CD4-positive, alpha-beta T cell treated with Interleukin-4 for 1 hour (primary cell): ENCODE measurements around the gene TSR3.
A peak's percentile ranks its signal among the peaks of the same experiment; 100 is the strongest.

Experiments
- DNase-seq, 2 donors: peaks; one replicate each; pipeline ENCODE4 v3.0.0-alpha.2; 2020 to 2022

The TSR3 gene

DNA sequence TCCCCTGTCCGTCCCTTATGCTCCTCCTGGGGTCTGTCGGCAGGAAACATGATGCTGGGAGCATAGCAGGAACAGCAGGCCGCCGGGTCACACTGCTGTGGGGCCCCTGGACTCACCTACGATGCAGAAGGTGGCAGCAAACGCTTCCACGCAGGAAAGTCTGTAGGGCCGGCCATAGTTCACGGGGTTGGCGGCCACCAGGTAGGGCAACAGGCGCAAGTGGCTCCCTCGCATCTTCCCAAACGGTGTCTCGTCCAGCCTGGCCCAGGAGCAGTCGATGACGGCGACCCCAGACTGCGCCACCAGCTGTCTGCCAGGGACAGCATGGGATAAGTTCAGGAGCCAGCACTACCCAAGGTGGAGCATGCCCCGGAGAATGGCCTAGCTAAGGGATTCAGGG is 987 bp downstream of the TSR3 start:
- DNase-seq, result no peak

DNA sequence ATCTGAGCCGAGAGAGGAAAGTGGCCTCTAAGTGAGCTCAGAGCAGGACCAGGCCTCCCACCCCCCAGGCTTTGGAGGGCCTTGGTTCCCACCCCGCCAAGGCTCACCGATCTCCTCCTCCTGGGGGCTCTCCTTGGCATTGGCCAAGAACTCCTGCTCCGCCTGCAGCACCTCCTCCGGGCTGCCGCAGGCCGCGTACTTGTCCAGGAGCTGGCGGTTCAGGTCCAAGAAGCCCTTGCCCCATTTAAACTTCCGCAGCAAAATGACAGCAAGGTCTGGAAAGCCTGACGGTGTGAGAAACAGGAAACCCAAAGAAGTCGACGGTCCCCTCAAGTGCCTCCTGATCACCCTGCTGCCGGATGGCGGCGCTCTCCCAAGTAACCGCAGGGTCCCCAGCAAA is 1.7 kb downstream of the TSR3 start:
- DNase-seq, result no peak

- no peak for DNase-seq
Measured at GRCh38 chr16:1349351-1349750, 2.3 kb downstream of the TSR3 start.

- no peak for DNase-seq
Measured at GRCh38 chr16:1348926-1349325, 2.8 kb downstream of the TSR3 start.

DNA sequence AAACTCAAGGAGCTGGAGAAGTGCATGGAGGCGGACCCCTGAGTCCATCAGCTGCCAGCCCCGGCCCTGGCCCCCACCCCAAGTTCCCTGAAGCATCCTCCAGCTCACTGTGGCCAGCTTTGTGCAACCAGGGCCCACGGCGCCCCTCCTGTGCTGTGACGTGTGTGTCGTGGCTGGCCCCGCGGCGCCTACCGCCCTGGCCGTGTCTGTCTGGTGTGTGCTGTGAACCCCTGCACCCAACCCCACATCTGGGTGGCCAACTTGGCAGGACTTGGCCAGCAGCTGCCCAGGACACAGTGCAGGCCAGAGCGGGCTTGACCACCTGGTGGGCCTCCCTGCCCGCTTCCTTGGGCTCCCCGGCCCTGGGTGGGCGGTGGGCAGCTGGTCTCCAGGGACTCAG is 3.2 kb downstream of the TSR3 start:
- DNase-seq, result no peak

- no peak for DNase-seq
Measured at GRCh38 chr16:1347962-1348361, 3.7 kb downstream of the TSR3 start.

DNA sequence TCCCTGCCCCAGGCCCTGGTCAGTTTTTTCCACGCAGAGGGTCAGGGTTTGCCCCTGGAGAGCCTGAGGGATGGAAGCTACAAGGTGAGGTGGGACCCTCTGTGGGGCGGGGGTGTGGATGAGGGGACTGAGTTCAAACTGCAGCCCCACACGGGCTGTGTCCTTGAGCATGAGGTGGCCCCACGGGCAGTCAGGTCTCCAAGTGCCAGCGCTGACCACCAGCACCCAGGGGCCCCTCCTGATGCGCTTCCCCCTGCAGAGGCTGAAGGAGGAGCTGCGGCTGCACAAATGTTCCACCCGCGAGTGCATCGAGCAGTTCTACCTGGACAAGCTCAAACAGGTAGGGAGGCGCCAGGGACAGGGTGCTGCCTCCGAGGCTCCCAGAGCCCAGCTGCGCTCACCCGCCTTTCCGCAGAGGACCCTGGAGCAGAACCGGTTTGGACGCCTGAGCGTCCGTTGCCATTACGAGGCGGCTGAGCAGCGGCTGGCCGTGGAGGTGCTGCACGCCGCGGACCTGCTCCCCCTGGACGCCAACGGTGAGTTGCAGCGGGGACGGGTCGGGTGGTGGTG is 4.3 kb downstream of the TSR3 start:
- DNase-seq, result no peak

GRCh38 chr16:1346422-1347285 is 5.0 kb downstream of the TSR3 start:
- no peak for DNase-seq

DNA sequence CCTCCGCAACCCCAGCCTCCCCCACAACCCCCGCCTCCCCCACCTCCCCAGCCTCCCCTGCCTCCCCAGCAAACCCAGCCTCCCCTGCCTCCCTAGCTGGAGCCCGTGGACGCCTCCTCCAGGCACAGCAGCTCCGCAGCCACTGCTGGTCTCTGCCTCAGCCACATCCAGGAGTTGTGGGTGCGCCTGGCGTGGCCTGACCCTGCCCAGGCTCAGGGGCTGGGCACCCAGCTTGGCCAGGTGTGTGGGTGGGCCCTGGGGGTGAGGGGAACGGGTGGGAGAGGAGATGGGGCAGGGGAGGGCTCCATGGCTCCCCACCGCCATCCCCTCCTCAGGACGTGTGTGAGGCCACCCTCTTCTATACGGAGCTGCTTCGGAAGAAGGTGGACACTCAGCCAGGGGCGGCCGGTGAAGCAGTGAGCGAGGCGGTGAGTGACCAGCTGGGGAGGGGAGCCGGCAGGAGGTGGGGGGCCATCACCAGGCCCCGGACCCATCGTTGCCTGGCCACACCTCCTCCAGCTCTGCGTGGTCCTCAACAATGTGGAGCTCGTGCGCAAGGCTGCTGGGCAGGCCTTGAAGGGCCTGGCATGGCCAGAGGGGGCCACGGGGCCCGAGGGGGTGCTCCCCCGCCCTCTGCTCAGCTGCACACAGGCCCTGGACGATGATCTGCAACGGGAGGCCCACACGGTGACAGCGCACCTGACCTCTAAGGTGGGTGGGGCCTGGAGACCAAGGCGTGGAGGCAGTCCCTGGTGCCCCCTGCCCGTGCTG is 5.8 kb downstream of the TSR3 start:
- no peak for DNase-seq

GRCh38 chr16:1345087-1345486 is 6.6 kb downstream of the TSR3 start:
- no peak for DNase-seq

GRCh38 chr16:1344499-1344898 is 7.2 kb downstream of the TSR3 start:
- no peak for DNase-seq

DNA sequence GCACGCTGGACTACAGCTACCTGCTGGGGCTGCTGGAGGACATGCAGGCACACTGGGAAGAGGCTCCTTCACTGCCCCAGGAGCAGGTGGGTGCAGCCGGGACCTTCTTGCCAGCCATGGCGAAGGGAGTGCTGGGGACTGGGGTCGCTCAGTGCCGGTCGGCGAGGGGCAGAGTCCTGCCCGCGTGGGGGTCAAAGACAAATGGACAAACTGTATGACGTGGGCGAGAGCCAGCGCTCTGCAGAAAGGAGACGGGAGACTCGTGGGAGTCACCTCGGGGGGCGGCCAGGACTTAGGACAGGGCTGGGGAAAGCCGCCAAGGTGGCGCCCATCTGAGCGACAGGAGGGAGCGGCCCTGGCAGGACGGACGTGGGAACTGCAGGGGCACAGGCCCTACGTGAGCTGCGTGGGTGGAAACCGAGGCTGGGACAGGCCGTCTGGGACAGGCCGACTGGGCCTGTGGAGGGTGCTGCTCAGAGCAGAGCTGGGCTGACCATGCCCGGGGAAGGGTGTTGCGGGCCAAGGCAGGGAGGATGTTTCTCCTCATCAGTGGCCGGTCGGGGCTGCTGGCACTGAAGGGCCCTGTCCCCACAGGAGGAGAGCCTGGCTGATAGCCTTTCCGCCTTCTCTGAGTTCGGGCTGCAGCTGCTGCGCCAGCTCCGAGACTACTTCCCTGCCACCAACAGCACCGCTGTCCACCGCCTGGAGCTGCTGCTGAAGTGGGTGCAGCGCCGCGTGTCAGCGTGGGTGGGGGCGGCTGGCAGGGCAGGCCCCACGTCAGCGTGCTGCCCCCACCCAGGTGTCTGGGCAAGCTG is 8.0 kb downstream of the TSR3 start:
- DNase-seq, result no peak

GRCh38 chr16:1342526-1343427 is 8.9 kb downstream of the TSR3 start:
- DNase-seq, result peak; percentile 98 to 99

DNA sequence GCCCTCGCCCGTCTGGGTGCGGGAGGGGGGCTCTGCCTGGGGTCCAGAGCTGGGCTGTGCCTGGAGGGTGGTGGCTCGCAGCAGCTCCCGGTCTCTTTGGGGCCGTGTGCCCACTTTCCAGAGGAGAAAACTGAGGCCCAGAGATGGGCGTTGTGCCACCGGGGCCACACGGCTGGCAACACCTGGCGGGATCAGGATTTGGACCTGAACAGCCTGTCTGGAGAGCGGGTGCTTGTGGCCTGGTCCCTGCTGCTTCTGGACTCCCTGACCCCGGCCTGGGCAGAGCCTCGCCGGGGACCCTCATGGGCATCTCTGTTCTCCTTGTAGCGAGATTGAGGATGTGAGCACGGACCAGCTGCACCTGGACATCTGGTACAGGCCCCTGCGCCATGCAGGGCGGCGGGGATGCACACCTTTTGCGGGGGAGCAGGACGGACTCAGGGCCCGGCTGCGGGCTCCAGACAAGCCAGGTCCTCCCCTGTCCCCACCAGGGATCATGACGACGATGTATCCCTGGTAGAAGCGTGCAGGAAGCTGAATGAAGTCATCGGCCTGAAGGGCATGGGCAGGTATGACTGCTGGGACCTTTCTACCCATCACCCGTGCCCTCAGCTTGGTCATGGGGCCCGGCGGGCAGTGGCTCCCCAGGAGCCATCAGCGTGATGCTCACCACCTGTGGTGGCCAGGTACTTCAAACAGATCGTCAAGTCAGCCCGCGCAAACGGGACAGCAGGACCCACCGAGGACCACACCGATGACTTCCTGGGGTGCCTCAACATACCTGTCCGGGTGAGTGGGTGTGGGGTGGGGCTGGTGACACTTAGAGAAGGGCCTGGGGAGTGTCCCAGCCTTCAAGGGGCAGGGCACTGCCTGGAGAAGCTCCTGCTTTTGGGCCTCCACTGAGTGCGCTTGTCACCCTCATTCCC is 9.9 kb downstream of the TSR3 start:
- no peak for DNase-seq

DNA sequence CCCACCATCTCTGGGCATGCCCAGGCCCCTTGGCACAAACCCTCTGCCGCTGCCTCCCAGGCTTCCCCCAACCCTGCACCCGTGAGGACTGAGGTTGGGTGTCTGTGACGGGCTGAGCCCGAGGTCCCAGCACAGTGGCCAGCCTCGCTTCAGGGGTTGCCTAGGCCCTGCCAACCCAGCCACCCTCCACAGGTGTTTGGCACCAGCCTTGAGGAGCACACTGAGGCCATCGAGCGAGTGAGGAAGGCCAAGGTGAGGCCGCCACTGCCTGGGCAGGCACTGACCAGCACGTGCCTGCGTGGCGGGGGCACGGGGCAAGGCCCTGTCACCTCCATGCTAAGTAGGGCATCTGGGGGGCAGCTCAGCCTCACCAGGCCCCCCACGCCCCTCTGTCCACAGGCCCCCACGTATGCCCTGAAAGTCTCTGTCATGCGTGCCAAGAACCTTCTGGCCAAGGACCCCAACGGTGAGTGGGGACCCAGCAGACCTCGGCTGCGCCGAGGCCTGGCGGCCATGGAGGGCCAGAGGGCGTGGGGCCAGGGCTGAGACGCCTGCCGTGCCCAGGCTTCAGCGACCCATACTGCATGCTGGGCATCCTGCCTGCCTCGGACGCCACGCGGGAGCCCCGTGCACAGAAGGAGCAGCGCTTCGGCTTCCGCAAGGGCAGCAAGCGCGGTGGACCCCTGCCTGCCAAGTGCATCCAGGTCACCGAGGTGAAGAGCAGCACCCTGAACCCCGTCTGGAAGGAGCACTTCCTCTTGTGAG is 10.8 kb downstream of the TSR3 start:
- no peak for DNase-seq

GRCh38 chr16:1338855-1339675 is 12.6 kb downstream of the TSR3 start:
- no peak for DNase-seq

DNA sequence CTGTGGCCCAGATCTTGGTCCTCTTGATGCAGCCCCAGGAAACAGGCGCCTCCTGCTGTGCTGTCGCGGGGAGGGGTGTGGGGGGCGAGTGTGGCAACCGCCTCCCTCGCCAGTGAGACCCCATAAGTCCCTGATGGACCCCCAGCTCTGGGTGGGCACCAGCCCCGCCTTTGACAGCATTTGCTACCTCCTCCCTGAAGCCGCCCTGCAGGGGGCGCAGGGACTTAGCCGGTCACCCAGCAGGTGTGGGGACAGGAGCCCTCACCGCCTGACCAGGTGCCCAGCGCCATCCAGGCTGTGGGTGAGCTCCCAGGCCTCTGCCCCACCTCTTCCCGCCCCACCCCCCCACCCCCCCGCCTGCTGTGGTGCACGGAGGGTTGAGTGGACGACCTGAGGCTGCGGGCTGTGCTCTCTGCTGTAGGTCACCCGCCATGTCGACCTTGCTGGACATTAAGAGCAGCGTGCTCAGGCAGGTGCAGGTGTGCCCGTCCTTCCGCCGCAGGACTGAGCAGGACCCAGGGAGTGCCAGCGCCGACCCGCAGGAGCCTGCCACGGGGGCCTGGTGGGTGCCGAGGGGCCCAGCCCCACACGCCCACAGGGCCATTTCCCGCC is 13.5 kb downstream of the TSR3 start:
- DNase-seq, result no peak

GRCh38 chr16:1337486-1337885 is 14.2 kb downstream of the TSR3 start:
- no peak for DNase-seq

GRCh38 chr16:1336619-1337018 is 15.1 kb downstream of the TSR3 start:
- DNase-seq, result no peak
